Measurements from ENCODE around the gene PSG1. TPM values are rescaled to one million over a fixed set of nuclear protein-coding genes. Genes with fewer than 3 reads are reported as not detected.
"Not testable (repeated sequence)": the region's sequence is repeated elsewhere in the genome, so short reads cannot be mapped to it uniquely, and the experiment has no call there.

The PSG1 gene
- polyA plus RNA-seq, 1 experiment = 2.1 TPM

GRCh38 chr19:42899674-42900073 is 20.2 kb upstream of the PSG1 start:
- H3K9me3 ChIP-seq (ENCODE audit: control insufficient read depth, insufficient read depth, low read length); DNase-seq (ENCODE audit: low read depth, low spot score); POLR2A ChIA-PET; CTCF ChIA-PET; H3K27me3 ChIP-seq (ENCODE audit: control insufficient read depth, insufficient read depth, low read length); H3K4me3 ChIP-seq (ENCODE audit: low read depth, low read length): not testable (repeated sequence)
- peak overlapping the region; percentile 39 for H3K27ac ChIP-seq (ENCODE audit: low read depth, low read length)

- DNase-seq (ENCODE audit: low read depth, low spot score); H3K4me3 ChIP-seq (ENCODE audit: low read depth, low read length); H3K27me3 ChIP-seq (ENCODE audit: control insufficient read depth, insufficient read depth, low read length); POLR2A ChIA-PET; CTCF ChIA-PET; H3K9me3 ChIP-seq (ENCODE audit: control insufficient read depth, insufficient read depth, low read length); H3K27ac ChIP-seq (ENCODE audit: low read depth, low read length): not testable (repeated sequence)
Measured at GRCh38 chr19:42899110-42899509, 19.6 kb upstream of the PSG1 start.

GRCh38 chr19:42898656-42899055 is 19.1 kb upstream of the PSG1 start:
- H3K27me3 ChIP-seq (ENCODE audit: control insufficient read depth, insufficient read depth, low read length); H3K27ac ChIP-seq (ENCODE audit: low read depth, low read length); H3K9me3 ChIP-seq (ENCODE audit: control insufficient read depth, insufficient read depth, low read length); POLR2A ChIA-PET; CTCF ChIA-PET; H3K4me3 ChIP-seq (ENCODE audit: low read depth, low read length); DNase-seq (ENCODE audit: low read depth, low spot score): not testable (repeated sequence)

GRCh38 chr19:42897729-42898128 is 18.2 kb upstream of the PSG1 start:
- H3K4me3 ChIP-seq (ENCODE audit: low read depth, low read length); H3K27ac ChIP-seq (ENCODE audit: low read depth, low read length); H3K27me3 ChIP-seq (ENCODE audit: control insufficient read depth, insufficient read depth, low read length); DNase-seq (ENCODE audit: low read depth, low spot score); H3K9me3 ChIP-seq (ENCODE audit: control insufficient read depth, insufficient read depth, low read length); POLR2A ChIA-PET; CTCF ChIA-PET: not testable (repeated sequence)

GRCh38 chr19:42890446-42890845 is 10.9 kb upstream of the PSG1 start:
- peaks cover 13% of the 10 kb centered on the region for H3K9me3 ChIP-seq (ENCODE audit: control insufficient read depth, insufficient read depth, low read length)
- DNase-seq (ENCODE audit: low read depth, low spot score); POLR2A ChIA-PET; H3K4me3 ChIP-seq (ENCODE audit: low read depth, low read length); H3K27me3 ChIP-seq (ENCODE audit: control insufficient read depth, insufficient read depth, low read length); H3K27ac ChIP-seq (ENCODE audit: low read depth, low read length): not testable (repeated sequence)
- CTCF ChIA-PET = interaction anchor here (0.9 kb wide), 1 partner anchor 197 kb away, joined by 5 read pairs; no protein-coding TSS in a partner anchor

- H3K4me3 ChIP-seq (ENCODE audit: low read depth, low read length); POLR2A ChIA-PET; DNase-seq (ENCODE audit: low read depth, low spot score); H3K27me3 ChIP-seq (ENCODE audit: control insufficient read depth, insufficient read depth, low read length): not testable (repeated sequence)
- CTCF ChIA-PET = interaction anchor here (1.1 kb wide), 1 partner anchor 538 kb away, joined by 3 read pairs; no protein-coding TSS in a partner anchor
- Histone ChIP-seq H3K9me3 (ENCODE audit: control insufficient read depth, insufficient read depth, low read length) (peaks cover 10% of the 10 kb centered on the region), H3K27ac (ENCODE audit: low read depth, low read length) (peak overlapping the region; percentile 40)
Measured at GRCh38 chr19:42887876-42888445, 8.4 kb upstream of the PSG1 start.

- POLR2A ChIA-PET; H3K4me3 ChIP-seq (ENCODE audit: low read depth, low read length); CTCF ChIA-PET; H3K27me3 ChIP-seq (ENCODE audit: control insufficient read depth, insufficient read depth, low read length); H3K27ac ChIP-seq (ENCODE audit: low read depth, low read length); DNase-seq (ENCODE audit: low read depth, low spot score); H3K9me3 ChIP-seq (ENCODE audit: control insufficient read depth, insufficient read depth, low read length): not testable (repeated sequence)
Measured at GRCh38 chr19:42882730-42883129, 3.2 kb upstream of the PSG1 start.

GRCh38 chr19:42882010-42882409 is 2.5 kb upstream of the PSG1 start:
- POLR2A ChIA-PET; H3K27ac ChIP-seq (ENCODE audit: low read depth, low read length); DNase-seq (ENCODE audit: low read depth, low spot score); H3K9me3 ChIP-seq (ENCODE audit: control insufficient read depth, insufficient read depth, low read length); H3K4me3 ChIP-seq (ENCODE audit: low read depth, low read length); H3K27me3 ChIP-seq (ENCODE audit: control insufficient read depth, insufficient read depth, low read length); CTCF ChIA-PET: not testable (repeated sequence)

GRCh38 chr19:42881279-42881678 is 1.8 kb upstream of the PSG1 start:
- H3K4me3 ChIP-seq (ENCODE audit: low read depth, low read length); DNase-seq (ENCODE audit: low read depth, low spot score); H3K9me3 ChIP-seq (ENCODE audit: control insufficient read depth, insufficient read depth, low read length); H3K27me3 ChIP-seq (ENCODE audit: control insufficient read depth, insufficient read depth, low read length); H3K27ac ChIP-seq (ENCODE audit: low read depth, low read length); CTCF ChIA-PET; POLR2A ChIA-PET: not testable (repeated sequence)
- TF ChIP-seq CTCF (IDR thresholded peaks at IDR 0.05; ENCODE audit: low read depth, low read length) = peak; percentile 35

- H3K4me3 ChIP-seq (ENCODE audit: low read depth, low read length); DNase-seq (ENCODE audit: low read depth, low spot score); H3K27me3 ChIP-seq (ENCODE audit: control insufficient read depth, insufficient read depth, low read length); CTCF ChIA-PET; H3K9me3 ChIP-seq (ENCODE audit: control insufficient read depth, insufficient read depth, low read length); POLR2A ChIA-PET; H3K27ac ChIP-seq (ENCODE audit: low read depth, low read length): not testable (repeated sequence)
Measured at GRCh38 chr19:42880621-42881020, 1.1 kb upstream of the PSG1 start.

- POLR2A ChIA-PET = interaction anchor here (0.6 kb wide), 1 partner anchor 54 kb away, joined by 8 read pairs; no protein-coding TSS in a partner anchor
- not testable (repeated sequence) for H3K4me3 ChIP-seq (ENCODE audit: low read depth, low read length); DNase-seq (ENCODE audit: low read depth, low spot score)
Measured at GRCh38 chr19:42876596-42876995, 2.9 kb downstream of the PSG1 start.

More at GRCh38 chr19:42876596-42876995, 2.9 kb downstream of the PSG1 start:
- H3K27ac ChIP-seq (ENCODE audit: low read depth, low read length) = peak overlapping the region; percentile 96
- not testable (repeated sequence) for H3K27me3 ChIP-seq (ENCODE audit: control insufficient read depth, insufficient read depth, low read length); H3K9me3 ChIP-seq (ENCODE audit: control insufficient read depth, insufficient read depth, low read length)
- CTCF ChIA-PET = interaction anchor here (1.6 kb wide), 1 partner anchor 9 kb away, joined by 7 read pairs; no protein-coding TSS in a partner anchor
